Neuron (in vitro differentiated cells): ENCODE data around the gene TRIM15.
"Not testable (repeated sequence)": the region's sequence is repeated elsewhere in the genome, so short reads cannot be mapped to it uniquely, and the experiment has no call there.

Source experiments
- H2AFZ ChIP-seq: one replicate; pipeline ENCODE4 v1.6.1; 2013; ENCODE audit warnings: low read depth, mild to moderate bottlenecking, inconsistent platforms, low read length, moderate library complexity
- H3K27me3 ChIP-seq: one replicate; pipeline ENCODE4 v1.6.1; 2013; ENCODE audit warnings: low read length; ENCODE audit not compliant: insufficient read depth
- H3K36me3 ChIP-seq: one replicate; pipeline ENCODE4 v1.6.1; 2013; ENCODE audit warnings: low read length; ENCODE audit not compliant: insufficient read depth
- H3K4me1 ChIP-seq: one replicate; pipeline ENCODE4 v1.6.1; 2013; ENCODE audit warnings: low read length; ENCODE audit not compliant: insufficient read depth
- H3K4me3 ChIP-seq: 2 replicates; pipeline ENCODE4 v1.5.1; 2013; ENCODE audit warnings: mild to moderate bottlenecking, low read length, moderate library complexity
- H3K9me3 ChIP-seq: one replicate; pipeline ENCODE4 v1.6.1; 2013; ENCODE audit warnings: low read length

The TRIM15 gene

GRCh38 chr6:30135147-30135546, 28.2 kb upstream of the TRIM15 start:
- Histone ChIP-seq H2AFZ (no peak overlapping the region), H3K4me1 (no peaks in the 10 kb centered on the region), H3K36me3 (no peaks in the 10 kb centered on the region), H3K4me3 (no peak overlapping the region), H3K27me3 (peaks cover 24% of the 10 kb centered on the region), H3K9me3 (no peaks in the 10 kb centered on the region)

GRCh38 chr6:30135757-30136156, 27.6 kb upstream of the TRIM15 start, which contains the start of gene TRIM40:
Gene TRIM40, plus strand, starts transcription at chr6:30136140. Its CDS starts 897 bp downstream, at chr6:30137037.
- no peak within 1 kb of the TSS for H2AFZ ChIP-seq
- no peaks in the 10 kb centered on the region for H3K36me3 ChIP-seq
- no peak within 1 kb of the TSS for H3K4me3 ChIP-seq
- H3K4me1 ChIP-seq = no peaks in the 10 kb centered on the region
- H3K27me3 ChIP-seq = peaks cover 18% of the 10 kb centered on the region
- H3K9me3 ChIP-seq = no peaks in the 10 kb centered on the region

DNA sequence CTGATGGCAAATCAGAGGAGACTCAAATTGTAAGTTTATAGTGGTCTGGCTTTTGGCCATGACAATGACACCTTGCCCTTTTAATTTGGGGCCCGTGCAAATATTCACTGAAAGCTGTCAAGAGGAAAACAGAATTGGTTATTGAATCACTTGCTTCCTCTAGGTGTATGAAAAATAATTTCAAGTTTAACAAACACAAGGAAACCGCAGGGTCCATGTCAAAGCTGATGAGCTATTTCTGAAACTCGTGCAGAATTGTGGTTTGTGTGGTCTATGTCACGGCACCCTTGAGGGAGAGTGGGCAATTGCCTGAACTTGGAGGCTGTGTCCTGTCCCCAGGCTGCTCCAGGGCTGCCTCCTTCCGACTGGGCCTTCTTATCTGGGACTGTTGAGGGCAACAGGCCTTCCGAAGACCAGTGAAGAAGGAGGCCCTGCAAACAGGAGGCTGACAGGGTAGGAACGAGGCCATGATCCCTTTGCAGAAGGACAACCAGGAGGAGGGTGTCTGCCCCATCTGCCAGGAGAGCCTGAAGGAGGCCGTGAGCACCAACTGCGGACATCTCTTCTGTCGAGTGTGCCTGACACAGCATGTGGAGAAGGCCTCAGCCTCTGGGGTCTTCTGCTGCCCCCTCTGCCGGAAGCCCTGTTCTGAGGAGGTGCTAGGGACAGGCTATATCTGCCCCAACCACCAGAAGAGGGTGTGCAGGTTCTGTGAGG, 26.6 kb upstream of the TRIM15 start:
- Histone ChIP-seq H3K9me3 (no peaks in the 10 kb centered on the region), H3K27me3 (peaks cover 16% of the 10 kb centered on the region), H3K4me1 (no peaks in the 10 kb centered on the region), H3K4me3 (no peak overlapping the region), H2AFZ (no peak overlapping the region), H3K36me3 (no peaks in the 10 kb centered on the region)

DNA sequence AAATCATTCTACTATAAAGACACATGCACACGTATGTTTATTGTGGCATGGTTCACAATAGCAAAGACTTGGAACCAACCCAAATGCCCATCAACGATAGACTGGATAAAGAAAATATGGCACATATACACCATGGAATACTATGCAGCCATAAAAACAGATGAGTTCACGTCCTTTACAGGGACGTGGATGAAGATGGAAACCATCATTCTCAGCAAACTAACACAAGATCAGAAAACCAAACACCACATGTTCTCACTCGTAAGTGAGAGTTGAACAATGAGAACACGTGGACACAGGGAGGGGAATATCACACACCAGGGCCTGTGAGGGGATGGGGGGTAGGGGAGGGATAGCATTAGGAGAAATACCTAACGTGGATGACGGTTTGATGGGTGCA, 23.1 kb upstream of the TRIM15 start:
- not testable (repeated sequence) for H2AFZ ChIP-seq, H3K36me3 ChIP-seq, H3K27me3 ChIP-seq, H3K9me3 ChIP-seq, H3K4me3 ChIP-seq, H3K4me1 ChIP-seq

DNA sequence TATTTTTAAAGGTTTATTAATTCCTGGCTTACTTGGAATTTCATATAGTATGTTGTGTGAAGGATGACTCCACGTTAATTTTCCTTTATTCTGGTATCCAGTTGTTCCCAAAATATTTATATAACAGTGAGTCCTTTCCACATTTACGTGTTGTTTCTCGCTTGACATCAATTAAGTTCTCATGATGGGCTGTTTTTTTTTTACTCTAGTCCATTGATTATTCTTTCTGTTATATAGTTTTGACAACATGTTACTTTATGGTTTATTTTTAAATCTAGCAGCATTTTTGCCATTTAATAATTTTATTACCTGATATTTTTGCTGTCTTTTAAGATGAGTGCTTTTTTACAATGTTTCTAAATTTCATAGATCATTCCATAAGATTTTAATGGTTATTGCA, 20.7 kb upstream of the TRIM15 start:
- H3K27me3 ChIP-seq = no peaks in the 10 kb centered on the region
- no peak overlapping the region for H3K4me3 ChIP-seq
- H3K36me3 ChIP-seq = no peaks in the 10 kb centered on the region

DNA sequence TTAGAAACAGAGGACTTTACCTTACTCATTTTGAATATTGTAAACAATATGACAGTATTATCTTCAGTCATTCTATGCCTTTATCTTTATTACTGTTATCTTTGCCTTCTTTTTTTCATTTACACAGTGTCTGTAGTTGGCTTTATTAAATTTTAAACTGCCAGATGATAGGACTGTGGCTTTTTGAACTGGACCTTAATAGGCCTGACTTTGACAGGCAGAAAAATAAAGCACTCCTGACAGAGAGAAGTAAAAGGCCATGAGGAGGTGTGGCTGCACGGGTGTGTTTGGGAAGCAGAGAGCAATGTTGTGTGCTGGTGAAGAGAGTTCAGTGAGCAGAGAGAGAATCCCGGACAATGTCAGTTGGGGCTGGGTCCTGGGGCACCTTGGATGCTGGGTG, 19.6 kb upstream of the TRIM15 start:
- Histone ChIP-seq H3K4me3 (no peak overlapping the region), H3K36me3 (no peaks in the 10 kb centered on the region), H3K4me1 (no peaks in the 10 kb centered on the region), H3K27me3 (peaks cover 2% of the 10 kb centered on the region), H3K9me3 (no peaks in the 10 kb centered on the region), H2AFZ (no peak overlapping the region)

More for the DNA sequence above, 20.7 kb upstream of the TRIM15 start:
- no peaks in the 10 kb centered on the region for H3K4me1 ChIP-seq
- H3K9me3 ChIP-seq = no peaks in the 10 kb centered on the region
- no peak overlapping the region for H2AFZ ChIP-seq

- no peak overlapping the region for H2AFZ ChIP-seq
- H3K27me3 ChIP-seq = peaks cover 2% of the 10 kb centered on the region
- no peaks in the 10 kb centered on the region for H3K4me1 ChIP-seq
- H3K36me3 ChIP-seq = no peaks in the 10 kb centered on the region
- no peak overlapping the region for H3K4me3 ChIP-seq
- H3K9me3 ChIP-seq = no peaks in the 10 kb centered on the region
Measured at GRCh38 chr6:30144811-30145210, 18.5 kb upstream of the TRIM15 start.

- H3K4me1 ChIP-seq = no peaks in the 10 kb centered on the region
- H3K27me3 ChIP-seq = peaks cover 8% of the 10 kb centered on the region
- H3K36me3 ChIP-seq = no peaks in the 10 kb centered on the region
- H3K4me3 ChIP-seq = no peak overlapping the region
- H3K9me3 ChIP-seq = no peaks in the 10 kb centered on the region
- no peak overlapping the region for H2AFZ ChIP-seq
Measured at GRCh38 chr6:30145818-30146217, 17.5 kb upstream of the TRIM15 start.

DNA sequence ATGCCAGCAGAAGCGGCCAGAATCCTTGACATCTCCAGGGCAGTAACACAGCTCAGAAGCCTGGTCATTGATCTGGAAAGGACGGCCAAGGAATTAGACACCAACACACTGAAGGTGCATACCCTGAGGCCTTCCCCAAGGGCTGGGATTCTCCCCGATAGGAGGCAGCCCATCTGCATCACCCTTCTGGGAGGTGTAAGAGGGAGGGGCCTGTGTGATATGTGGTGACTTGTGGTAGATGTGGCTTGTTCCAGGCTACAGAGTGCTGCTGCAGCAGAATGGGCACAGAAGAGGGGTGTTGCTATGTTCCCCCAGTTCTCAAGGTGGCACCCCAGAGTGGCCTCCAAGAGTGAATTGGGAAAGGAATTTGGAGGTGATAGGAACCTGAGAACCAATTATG, 16.2 kb upstream of the TRIM15 start:
- Histone ChIP-seq H3K36me3 (no peaks in the 10 kb centered on the region), H3K4me1 (no peaks in the 10 kb centered on the region), H3K4me3 (no peak overlapping the region), H2AFZ (no peak overlapping the region), H3K9me3 (no peaks in the 10 kb centered on the region), H3K27me3 (peaks cover 12% of the 10 kb centered on the region)

- Histone ChIP-seq H3K4me3 (no peak overlapping the region), H2AFZ (no peak overlapping the region), H3K36me3 (no peaks in the 10 kb centered on the region), H3K27me3 (peaks cover 21% of the 10 kb centered on the region), H3K4me1 (no peaks in the 10 kb centered on the region), H3K9me3 (no peaks in the 10 kb centered on the region)
Measured at GRCh38 chr6:30149234-30149633, 14.1 kb upstream of the TRIM15 start.

GRCh38 chr6:30149858-30150550, 13.3 kb upstream of the TRIM15 start:
- Histone ChIP-seq H3K27me3 (peaks cover 24% of the 10 kb centered on the region), H2AFZ (no peak overlapping the region), H3K4me1 (no peaks in the 10 kb centered on the region), H3K9me3 (no peaks in the 10 kb centered on the region), H3K36me3 (no peaks in the 10 kb centered on the region), H3K4me3 (no peak overlapping the region)

DNA sequence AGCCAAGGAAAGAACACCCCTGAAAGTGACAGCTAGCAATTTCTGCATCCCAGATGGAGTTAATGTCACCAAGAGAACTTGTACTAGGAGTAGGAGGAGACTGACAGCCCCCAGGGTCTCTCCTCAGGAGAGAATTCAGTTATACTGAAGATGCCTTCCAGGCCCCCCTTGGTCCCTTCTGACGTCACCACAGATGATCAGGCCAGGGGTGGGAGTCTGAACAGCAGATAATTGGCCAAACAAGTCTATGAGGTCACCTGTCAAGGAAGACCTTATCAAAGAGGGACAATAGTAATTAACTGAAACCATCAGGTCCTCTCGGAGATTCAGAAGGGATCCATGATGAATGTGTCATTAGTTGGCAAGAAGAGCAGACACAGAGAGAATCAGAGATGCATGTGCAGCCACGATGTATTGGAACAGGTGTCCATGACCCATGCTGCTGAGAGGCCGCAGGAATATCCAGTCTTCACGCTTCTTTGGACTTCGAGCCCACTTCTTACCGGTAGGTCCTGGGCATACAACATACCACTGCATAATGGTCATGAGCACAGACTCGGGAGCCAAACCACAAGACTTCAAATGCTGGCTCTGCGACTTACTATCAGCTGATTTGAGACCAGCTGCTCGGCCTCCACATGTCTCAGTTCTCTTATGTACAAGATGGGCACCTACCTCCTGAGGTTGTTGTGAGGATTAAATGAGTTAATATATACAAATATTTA, 12.5 kb upstream of the TRIM15 start:
- Histone ChIP-seq H3K4me1 (no peaks in the 10 kb centered on the region), H3K9me3 (no peaks in the 10 kb centered on the region), H3K27me3 (peaks cover 24% of the 10 kb centered on the region), H3K36me3 (no peaks in the 10 kb centered on the region), H2AFZ (no peak overlapping the region), H3K4me3 (no peak overlapping the region)

DNA sequence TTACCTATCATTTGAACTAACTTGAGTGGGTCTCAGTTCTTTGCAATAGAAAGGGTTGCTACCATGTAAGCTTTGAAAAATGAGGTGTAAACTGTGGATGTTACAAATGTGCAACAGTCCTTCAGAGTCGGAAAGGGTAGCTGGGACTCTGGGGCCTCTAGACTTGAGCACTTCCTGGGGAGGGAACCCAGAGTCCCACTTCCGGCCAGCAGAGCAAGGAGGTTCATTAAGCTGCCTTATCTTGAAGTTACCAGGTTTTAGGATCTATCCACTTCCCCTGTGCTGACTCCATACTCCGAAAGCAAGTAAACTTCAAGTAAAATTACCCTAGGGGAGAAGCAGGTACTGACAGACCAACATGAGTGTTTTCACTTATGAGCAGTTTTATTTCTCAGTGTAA, 11.8 kb upstream of the TRIM15 start:
- Histone ChIP-seq H3K4me1 (no peaks in the 10 kb centered on the region), H3K27me3 (peaks cover 24% of the 10 kb centered on the region), H3K4me3 (no peak overlapping the region), H3K9me3 (no peaks in the 10 kb centered on the region), H2AFZ (no peak overlapping the region), H3K36me3 (no peaks in the 10 kb centered on the region)
